HG03135 (cell line): ENCODE measurements around the gene CUL9.
A peak's percentile ranks its signal among the peaks of the same experiment; 100 is the strongest.
"Not testable (repeated sequence)": the region's sequence is repeated elsewhere in the genome, so short reads cannot be mapped to it uniquely, and the experiment has no call there.

ENCODE experiments used
- ATAC-seq: cut with Tn5 transposase; IDR thresholded peaks from one replicate; pipeline ENCODE4 v1.9.1; 2021; ENCODE audit warnings: mild to moderate bottlenecking, moderate library complexity; ENCODE audit not compliant: unreplicated experiment

The CUL9 gene

GRCh38 chr6:43181942-43182860 is at the start of gene CUL9:
Gene CUL9 (plus strand): TSS chr6:43182196. CDS start chr6:43184311, 2,115 bp downstream.
- ATAC-seq: peak; percentile 82

DNA sequence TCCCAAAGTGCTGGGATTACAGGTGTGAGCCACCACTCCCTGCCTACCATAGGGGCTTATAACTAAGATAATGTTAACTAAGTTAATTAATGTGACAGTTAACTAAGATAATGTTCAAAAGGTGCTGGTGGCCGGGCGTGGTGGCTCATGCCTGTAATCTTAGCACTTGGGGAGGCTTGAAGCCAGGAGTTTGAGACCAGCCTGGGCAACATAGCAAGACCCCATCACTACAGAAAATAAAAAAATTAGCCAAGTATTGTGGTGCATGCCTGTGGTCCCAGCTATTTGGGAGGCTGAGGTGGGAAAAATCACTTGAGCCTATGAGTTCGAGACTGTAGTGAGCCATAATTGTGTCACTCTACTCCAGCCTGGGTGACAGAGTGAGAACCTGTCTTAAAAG is 43.7 kb upstream of the CUL9 start:
- no peak for ATAC-seq

- not testable (repeated sequence) for ATAC-seq
Observed at GRCh38 chr6:43139973-43140372, 42.0 kb upstream of the CUL9 start.

DNA sequence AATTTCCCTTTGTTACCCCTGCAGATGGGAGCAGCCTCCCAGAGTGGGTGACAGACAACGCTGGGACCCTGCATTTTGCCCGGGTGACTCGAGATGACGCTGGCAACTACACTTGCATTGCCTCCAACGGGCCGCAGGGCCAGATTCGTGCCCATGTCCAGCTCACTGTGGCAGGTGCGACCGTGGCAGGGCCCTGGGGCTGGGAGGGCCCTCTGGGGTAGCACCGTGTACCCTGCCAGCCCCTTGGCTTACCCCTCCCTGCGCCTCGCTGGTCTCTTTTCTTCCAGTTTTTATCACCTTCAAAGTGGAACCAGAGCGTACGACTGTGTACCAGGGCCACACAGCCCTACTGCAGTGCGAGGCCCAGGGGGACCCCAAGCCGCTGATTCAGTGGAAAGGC is 40.4 kb upstream of the CUL9 start:
- no peak for ATAC-seq

- no peak for ATAC-seq
Observed at GRCh38 chr6:43142101-43142500, 39.9 kb upstream of the CUL9 start.

DNA sequence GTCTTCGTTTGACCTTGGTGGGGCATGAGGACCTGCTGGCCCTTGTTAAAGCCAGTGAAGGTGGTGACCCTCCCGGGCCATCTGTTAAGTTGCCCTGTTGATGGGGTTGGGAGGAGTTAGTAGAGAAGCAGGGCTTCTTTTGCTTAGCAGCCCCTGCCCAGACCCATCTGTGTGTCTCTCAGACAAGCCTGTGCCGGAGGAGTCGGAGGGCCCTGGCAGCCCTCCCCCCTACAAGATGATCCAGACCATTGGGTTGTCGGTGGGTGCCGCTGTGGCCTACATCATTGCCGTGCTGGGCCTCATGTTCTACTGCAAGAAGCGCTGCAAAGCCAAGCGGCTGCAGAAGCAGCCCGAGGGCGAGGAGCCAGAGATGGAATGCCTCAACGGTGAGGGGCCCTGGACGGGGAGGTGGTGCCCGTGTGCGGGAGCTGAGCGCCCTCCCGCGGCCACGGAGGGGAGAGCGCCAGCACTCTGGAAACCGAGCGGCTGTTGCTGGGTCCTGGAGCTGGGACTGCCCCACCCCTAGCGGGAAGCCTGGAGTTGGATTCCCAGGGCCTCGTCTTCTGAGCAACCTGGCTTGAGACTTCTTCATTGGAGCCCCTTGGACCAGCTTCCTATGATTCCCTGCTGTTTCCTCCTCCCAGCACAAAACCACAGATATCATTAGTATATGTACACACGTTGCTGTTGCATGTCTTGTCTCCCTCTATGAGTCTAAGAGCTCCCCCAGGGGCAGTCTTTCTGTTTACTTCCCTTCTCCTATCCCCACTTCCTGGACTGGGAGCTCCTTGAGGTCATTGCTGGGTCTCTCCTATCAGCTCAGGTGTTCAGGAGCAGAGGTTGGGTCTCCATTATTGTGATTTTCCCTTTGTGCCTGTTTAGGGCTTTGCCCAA is 38.5 kb upstream of the CUL9 start:
- peak; percentile 81 for ATAC-seq

- ATAC-seq: no peak
Observed at GRCh38 chr6:43144879-43145278, 37.1 kb upstream of the CUL9 start.

DNA sequence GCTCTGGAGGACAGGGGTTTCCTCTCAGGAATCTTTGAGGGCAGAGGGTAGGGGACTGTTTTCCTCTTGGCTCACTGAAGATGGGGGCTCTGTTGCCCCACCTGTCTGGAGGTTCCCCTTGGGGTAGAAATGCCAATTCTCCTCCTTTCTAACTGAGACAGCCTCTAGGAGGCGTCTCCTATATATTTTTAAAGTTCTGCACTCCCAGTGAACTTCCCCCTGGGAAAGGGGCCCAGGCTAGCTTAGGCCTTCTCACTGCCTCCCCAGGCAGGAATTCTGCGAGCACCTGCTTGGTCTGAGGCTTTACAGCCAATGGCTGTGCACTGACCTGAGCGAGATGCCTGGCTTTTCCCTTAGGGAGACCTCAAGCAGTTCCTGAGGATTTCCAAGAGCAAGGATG is 35.7 kb upstream of the CUL9 start:
- ATAC-seq: no peak

GRCh38 chr6:43146709-43147688 is 35.0 kb upstream of the CUL9 start:
- no peak for ATAC-seq

GRCh38 chr6:43147691-43148477 is 34.1 kb upstream of the CUL9 start:
- no peak for ATAC-seq

DNA sequence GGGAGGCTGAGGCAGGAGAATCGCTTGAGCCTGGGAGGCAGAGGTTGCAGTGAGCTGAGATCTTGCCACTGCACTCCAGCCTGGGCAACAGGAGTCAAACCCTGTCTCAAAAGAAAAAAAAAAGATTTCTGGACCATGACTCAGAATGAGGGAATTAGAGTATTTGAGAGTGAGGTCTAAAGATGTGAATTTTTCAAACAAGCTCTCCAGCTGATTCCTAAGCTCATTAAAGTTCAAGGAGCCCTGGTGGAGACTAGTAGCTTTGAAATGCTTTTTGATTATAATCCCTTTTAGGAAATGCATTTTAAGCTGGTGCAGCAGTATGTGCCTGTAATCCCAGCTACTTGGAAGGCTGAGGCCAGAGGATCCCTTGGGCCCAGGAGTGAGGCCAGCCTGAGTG is 32.7 kb upstream of the CUL9 start:
- no peak for ATAC-seq

DNA sequence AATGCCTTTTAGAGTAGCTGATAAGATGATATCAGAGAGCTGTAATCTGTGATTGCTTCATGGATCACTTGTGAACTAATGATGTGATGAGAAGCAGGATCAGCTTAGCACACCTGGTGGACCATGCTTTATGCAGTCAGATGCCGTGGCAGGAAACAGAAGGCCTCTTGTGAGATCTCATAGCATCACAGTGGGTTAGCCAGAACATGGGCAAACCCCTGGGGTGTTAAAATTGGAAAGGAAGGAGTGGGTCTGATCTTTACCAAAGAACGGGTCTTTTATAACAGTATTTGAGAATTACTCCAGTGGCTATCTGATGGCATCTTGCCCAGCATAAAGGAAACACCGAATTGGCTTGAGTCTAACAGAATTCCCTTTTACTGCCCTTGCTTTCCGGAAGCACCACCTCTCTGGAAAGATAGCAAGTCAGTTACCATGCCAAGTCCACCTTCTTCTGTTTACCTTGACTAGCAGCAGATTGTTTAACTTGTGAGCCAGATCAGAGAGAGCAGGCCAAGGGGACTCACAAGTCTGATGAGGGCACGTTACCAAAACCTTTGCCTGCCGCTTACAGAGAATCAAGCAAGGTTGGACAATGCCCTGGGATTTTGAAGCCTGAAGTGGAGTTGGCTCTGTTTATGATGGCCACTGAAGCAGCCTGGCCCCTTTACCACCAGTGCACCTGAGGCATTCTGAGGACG is 31.8 kb upstream of the CUL9 start:
- ATAC-seq: no peak

DNA sequence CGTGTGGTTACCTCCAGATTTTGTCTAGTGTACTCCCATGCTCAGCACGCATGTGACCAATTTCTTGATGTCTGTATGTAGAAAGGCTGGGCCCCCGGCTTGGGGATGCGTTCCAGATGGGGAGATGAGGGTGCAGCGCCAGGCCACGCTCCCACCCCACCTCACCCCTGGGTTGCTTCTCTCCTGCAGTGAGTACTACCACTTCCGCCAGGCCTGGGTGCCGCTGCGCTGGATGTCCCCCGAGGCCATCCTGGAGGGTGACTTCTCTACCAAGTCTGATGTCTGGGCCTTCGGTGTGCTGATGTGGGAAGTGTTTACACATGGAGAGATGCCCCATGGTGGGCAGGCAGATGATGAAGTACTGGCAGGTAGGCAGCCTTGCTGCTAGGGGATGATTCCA is 22.4 kb upstream of the CUL9 start:
- no peak for ATAC-seq

DNA sequence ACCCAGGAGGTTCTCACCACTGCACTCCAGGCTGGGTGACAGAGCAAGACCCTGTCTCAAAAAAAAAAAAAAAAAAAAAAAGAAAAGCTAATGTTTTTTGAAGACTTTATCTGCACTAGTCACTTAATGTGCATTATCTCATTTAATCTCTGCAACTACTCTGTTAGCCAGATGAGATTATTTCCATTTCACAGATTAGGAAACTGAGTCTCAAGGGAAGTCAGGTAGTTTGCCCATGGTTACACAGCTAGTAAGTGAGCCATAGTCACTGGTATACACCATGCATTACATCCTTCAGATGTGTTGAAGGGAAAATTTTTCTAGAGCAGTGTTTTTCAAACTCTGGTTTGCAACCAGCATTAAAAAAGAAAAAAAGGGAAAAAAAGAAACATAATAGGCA is 18.1 kb upstream of the CUL9 start:
- ATAC-seq: no peak

- no peak for ATAC-seq
Observed at GRCh38 chr6:43170417-43170930, 11.5 kb upstream of the CUL9 start.

DNA sequence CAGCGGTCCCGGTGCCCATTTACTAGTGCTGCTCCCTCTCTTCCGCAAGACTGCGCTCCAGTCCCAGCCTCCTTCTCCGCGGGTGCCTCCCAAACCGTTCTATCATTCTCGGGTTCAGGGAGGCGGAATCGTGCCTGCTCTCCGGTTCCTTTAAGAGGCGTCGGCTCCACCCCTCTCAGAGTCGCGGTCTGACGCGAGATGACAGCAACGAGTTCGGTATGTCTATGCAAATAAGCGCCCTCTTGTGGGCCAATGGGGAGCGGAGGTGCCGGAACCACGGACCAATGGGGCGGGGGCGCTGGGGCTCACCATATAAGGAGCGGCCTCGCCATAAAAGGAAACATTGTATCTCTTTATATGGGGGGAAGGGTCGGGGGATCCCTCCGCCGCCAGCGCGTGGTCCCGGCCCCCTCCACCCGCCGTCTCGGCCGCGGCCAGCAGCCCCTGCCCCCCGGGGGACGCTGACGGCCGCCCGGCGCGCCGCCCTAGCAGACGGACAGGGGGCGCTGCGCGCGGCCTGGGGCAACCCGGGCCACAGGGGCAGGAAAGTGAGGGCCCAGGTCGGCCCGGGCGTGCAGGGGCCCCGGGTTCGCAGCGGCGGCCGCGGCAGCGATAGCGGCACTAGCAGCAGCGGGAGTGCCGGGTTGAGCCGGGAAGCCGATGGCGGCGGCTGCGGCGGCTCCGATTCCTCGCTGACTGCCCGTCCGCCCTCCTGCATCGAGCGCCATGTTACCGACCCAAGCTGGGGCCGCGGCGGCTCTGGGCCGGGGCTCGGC is 10.9 kb upstream of the CUL9 start, which contains the start of gene SRF:
Gene SRF, plus strand, starts transcription at position 339 of the 776 bp plus-strand sequence. Its CDS starts 388 bp downstream, at position 727.
- ATAC-seq: peak; percentile 57

DNA sequence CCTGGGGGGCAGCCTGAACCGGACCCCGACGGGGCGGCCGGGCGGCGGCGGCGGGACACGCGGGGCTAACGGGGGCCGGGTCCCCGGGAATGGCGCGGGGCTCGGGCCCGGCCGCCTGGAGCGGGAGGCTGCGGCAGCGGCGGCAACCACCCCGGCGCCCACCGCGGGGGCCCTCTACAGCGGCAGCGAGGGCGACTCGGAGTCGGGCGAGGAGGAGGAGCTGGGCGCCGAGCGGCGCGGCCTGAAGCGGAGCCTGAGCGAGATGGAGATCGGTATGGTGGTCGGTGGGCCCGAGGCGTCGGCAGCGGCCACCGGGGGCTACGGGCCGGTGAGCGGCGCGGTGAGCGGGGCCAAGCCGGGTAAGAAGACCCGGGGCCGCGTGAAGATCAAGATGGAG is 10.3 kb upstream of the CUL9 start:
- no peak for ATAC-seq
